ENCODE results near the gene IER2.

- TF ChIP-seq CTCF (IDR thresholded peaks at IDR 0.05) (no peak), POLR2A (IDR thresholded peaks at IDR 0.05) (no peak)
Measured at GRCh38 chr19:13138916-13139198, 11.4 kb upstream of the IER2 start.

All from heart left ventricle (tissue), 13 donors.